Measurements from ENCODE around the gene ATOH8. TPM values are rescaled to one million over a fixed set of nuclear protein-coding genes. Genes with fewer than 3 reads are reported as not detected.

Gene ATOH8
- total and polyA plus RNA-seq, 9 donors, result 10.4 to 24.1 (median 18.8) TPM

- WGBS (ENCODE audit: insufficient coverage), result 44% methylated on average over 7 of the region's 15 CpGs
- no peak for DNase-seq
- Histone ChIP-seq H3K4me1 (ENCODE audit: control insufficient read depth, insufficient read depth, low read length) (peaks cover 7% of the 10 kb centered on the region), H3K27ac (ENCODE audit: low read length) (no peak overlapping the region), H3K36me3 (ENCODE audit: control insufficient read depth, insufficient read depth, low read length) (no peaks in the 10 kb centered on the region), H3K27me3 (ENCODE audit: control insufficient read depth, insufficient read depth, low read length) (peaks cover 4% of the 10 kb centered on the region), H3K9me3 (replicated peaks; ENCODE audit: control insufficient read depth, low read depth, low read length) (no peaks in the 10 kb centered on the region), H3K4me3 (ENCODE audit: low read length) (no peak overlapping the region)
Observed at GRCh38 chr2:85717308-85718008, 36.3 kb upstream of the ATOH8 start.

- DNase-seq, result no peak
- no peak overlapping the region for H3K4me3 ChIP-seq (ENCODE audit: low read length)
- no peaks in the 10 kb centered on the region for H3K9me3 ChIP-seq (replicated peaks; ENCODE audit: control insufficient read depth, low read depth, low read length)
- no peak overlapping the region for H3K27ac ChIP-seq (ENCODE audit: low read length)
- peaks cover 3% of the 10 kb centered on the region for H3K4me1 ChIP-seq (ENCODE audit: control insufficient read depth, insufficient read depth, low read length)
- no peaks in the 10 kb centered on the region for H3K36me3 ChIP-seq (ENCODE audit: control insufficient read depth, insufficient read depth, low read length)
- 58% methylated on average over 4 of the region's 7 CpGs for WGBS (ENCODE audit: insufficient coverage)
- peaks cover 4% of the 10 kb centered on the region for H3K27me3 ChIP-seq (ENCODE audit: control insufficient read depth, insufficient read depth, low read length)
Observed at GRCh38 chr2:85718009-85718391, 35.8 kb upstream of the ATOH8 start.

DNA sequence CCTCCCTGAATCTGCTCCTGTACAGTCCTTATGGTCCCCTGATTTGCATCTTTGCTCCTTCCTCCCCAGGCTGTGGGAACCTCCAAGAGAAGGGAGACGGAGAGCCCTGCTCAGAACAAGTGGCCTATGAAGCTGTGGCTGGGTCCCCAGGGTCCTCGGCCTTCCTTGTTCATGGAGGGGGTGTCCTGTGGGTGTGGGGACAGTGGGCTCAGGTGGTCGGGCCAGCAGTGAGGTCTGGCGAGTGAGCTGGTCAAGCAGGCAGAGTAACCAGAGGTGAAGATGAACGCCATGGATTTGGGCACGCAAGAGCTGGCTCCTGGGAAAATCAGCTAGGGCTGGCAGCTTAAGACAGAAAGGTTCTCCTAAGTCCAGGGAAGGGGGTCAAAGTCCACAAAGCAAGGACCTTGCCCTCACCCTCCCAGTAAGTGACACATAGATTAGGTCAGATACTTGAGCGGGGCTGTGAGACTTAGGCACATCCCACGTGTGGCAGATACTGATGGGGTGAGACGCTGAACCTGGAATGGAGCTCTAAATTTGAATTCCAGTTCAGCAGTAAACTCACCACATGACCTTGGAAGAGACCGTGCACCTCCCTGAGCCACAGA, 34.8 kb upstream of the ATOH8 start:
- no peaks in the 10 kb centered on the region for H3K4me1 ChIP-seq (ENCODE audit: control insufficient read depth, insufficient read depth, low read length)
- H3K27me3 ChIP-seq (ENCODE audit: control insufficient read depth, insufficient read depth, low read length), result peaks cover 4% of the 10 kb centered on the region
- H3K36me3 ChIP-seq (ENCODE audit: control insufficient read depth, insufficient read depth, low read length), result no peaks in the 10 kb centered on the region
- H3K4me3 ChIP-seq (ENCODE audit: low read length), result no peak overlapping the region
- no peak for DNase-seq
- no peak overlapping the region for H3K27ac ChIP-seq (ENCODE audit: low read length)
- no peaks in the 10 kb centered on the region for H3K9me3 ChIP-seq (replicated peaks; ENCODE audit: control insufficient read depth, low read depth, low read length)
- WGBS (ENCODE audit: insufficient coverage), result 84% methylated on average over 6 of the region's 10 CpGs

GRCh38 chr2:85719609-85720240, 34.1 kb upstream of the ATOH8 start:
- Histone ChIP-seq H3K4me1 (ENCODE audit: control insufficient read depth, insufficient read depth, low read length) (no peaks in the 10 kb centered on the region), H3K36me3 (ENCODE audit: control insufficient read depth, insufficient read depth, low read length) (no peaks in the 10 kb centered on the region), H3K27ac (ENCODE audit: low read length) (no peak overlapping the region), H3K27me3 (ENCODE audit: control insufficient read depth, insufficient read depth, low read length) (peaks cover 4% of the 10 kb centered on the region), H3K4me3 (ENCODE audit: low read length) (no peak overlapping the region), H3K9me3 (replicated peaks; ENCODE audit: control insufficient read depth, low read depth, low read length) (no peaks in the 10 kb centered on the region)
- 100% methylated on average over 3 of the region's 6 CpGs for WGBS (ENCODE audit: insufficient coverage)
- DNase-seq, result peak; percentile 15

DNA sequence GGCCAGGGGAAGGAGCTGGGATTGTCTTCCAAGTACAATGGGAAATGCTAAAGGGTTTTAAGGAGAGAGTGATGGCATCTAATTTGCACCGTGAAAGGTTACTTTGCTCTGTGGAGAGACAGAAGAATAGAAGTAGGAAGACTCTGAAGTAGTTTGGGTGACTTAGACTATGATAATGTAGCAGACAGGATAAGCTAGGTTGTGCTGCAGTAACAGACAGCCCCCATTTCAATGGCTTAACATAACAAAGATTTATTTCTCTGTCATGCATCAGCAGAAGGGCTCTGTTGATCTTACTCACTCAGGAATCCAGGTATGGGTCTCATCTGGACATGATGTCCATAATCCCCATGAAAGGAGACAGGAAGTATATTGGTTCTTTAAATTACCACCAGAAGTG, 33.3 kb upstream of the ATOH8 start:
- no peaks in the 10 kb centered on the region for H3K36me3 ChIP-seq (ENCODE audit: control insufficient read depth, insufficient read depth, low read length)
- no peak overlapping the region for H3K4me3 ChIP-seq (ENCODE audit: low read length)
- H3K27ac ChIP-seq (ENCODE audit: low read length), result no peak overlapping the region
- H3K27me3 ChIP-seq (ENCODE audit: control insufficient read depth, insufficient read depth, low read length), result peaks cover 4% of the 10 kb centered on the region
- no peak for DNase-seq
- WGBS (ENCODE audit: insufficient coverage), result 83% methylated on average over 1 of the region's 1 CpG
- H3K9me3 ChIP-seq (replicated peaks; ENCODE audit: control insufficient read depth, low read depth, low read length), result no peaks in the 10 kb centered on the region
- peaks cover 3% of the 10 kb centered on the region for H3K4me1 ChIP-seq (ENCODE audit: control insufficient read depth, insufficient read depth, low read length)

- DNase-seq, result no peak
- Histone ChIP-seq H3K27ac (ENCODE audit: low read length) (no peak overlapping the region), H3K27me3 (ENCODE audit: control insufficient read depth, insufficient read depth, low read length) (peaks cover 2% of the 10 kb centered on the region), H3K9me3 (replicated peaks; ENCODE audit: control insufficient read depth, low read depth, low read length) (no peaks in the 10 kb centered on the region), H3K4me1 (ENCODE audit: control insufficient read depth, insufficient read depth, low read length) (peaks cover 3% of the 10 kb centered on the region), H3K4me3 (ENCODE audit: low read length) (no peak overlapping the region), H3K36me3 (ENCODE audit: control insufficient read depth, insufficient read depth, low read length) (no peaks in the 10 kb centered on the region)
- 82% methylated on average over 4 of the region's 4 CpGs for WGBS (ENCODE audit: insufficient coverage)
Observed at GRCh38 chr2:85721641-85722040, 32.1 kb upstream of the ATOH8 start.

- no peaks in the 10 kb centered on the region for H3K9me3 ChIP-seq (replicated peaks; ENCODE audit: control insufficient read depth, low read depth, low read length)
- H3K27ac ChIP-seq (ENCODE audit: low read length), result no peak overlapping the region
- H3K4me1 ChIP-seq (ENCODE audit: control insufficient read depth, insufficient read depth, low read length), result peaks cover 3% of the 10 kb centered on the region
- H3K4me3 ChIP-seq (ENCODE audit: low read length), result no peak overlapping the region
- DNase-seq, result no peak
- 83% methylated on average over 5 of the region's 6 CpGs for WGBS (ENCODE audit: insufficient coverage)
- no peaks in the 10 kb centered on the region for H3K36me3 ChIP-seq (ENCODE audit: control insufficient read depth, insufficient read depth, low read length)
- H3K27me3 ChIP-seq (ENCODE audit: control insufficient read depth, insufficient read depth, low read length), result peaks cover 2% of the 10 kb centered on the region
Observed at GRCh38 chr2:85722519-85722918, 31.3 kb upstream of the ATOH8 start.

DNA sequence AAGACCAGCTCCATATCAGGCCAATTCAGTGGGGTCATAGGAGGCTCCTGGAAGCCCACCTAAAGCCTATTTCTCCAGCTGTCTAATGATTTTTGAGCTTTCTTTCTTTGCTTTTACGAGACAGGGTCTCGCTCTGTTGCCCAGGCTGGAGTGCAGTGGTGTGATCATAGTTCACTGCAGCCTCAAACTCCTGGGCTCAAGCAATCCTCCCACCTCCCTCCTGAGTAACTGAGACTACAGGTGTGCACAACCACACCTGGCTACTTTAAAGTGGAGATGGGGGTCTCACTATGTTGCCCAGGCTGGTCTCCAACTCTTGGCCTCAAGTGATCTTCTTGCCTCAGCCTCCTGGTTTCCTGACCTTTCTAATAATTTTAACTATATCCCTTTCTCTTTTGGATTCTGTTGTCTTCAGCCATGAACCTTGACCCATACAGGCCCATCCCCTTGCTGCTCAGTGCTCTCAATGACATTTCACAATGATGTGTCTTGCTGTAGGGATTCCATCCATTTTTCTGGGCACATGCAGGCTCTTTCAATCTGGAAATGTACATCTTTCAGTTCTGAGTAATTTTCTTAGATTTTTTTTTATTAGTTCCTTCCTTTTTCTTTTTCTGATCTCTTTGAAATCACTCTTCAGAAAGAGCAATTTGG, 30.0 kb upstream of the ATOH8 start:
- Histone ChIP-seq H3K9me3 (replicated peaks; ENCODE audit: control insufficient read depth, low read depth, low read length) (no peaks in the 10 kb centered on the region), H3K27ac (ENCODE audit: low read length) (no peak overlapping the region), H3K4me1 (ENCODE audit: control insufficient read depth, insufficient read depth, low read length) (peaks cover 7% of the 10 kb centered on the region), H3K36me3 (ENCODE audit: control insufficient read depth, insufficient read depth, low read length) (no peaks in the 10 kb centered on the region), H3K4me3 (ENCODE audit: low read length) (no peak overlapping the region), H3K27me3 (ENCODE audit: control insufficient read depth, insufficient read depth, low read length) (peaks cover 11% of the 10 kb centered on the region)
- WGBS (ENCODE audit: insufficient coverage), result no CpG with 5 or more reads among the region's 2 CpGs
- no peak for DNase-seq

- DNase-seq, result no peak
- peaks cover 18% of the 10 kb centered on the region for H3K27me3 ChIP-seq (ENCODE audit: control insufficient read depth, insufficient read depth, low read length)
- WGBS (ENCODE audit: insufficient coverage), result 40% methylated on average over 2 of the region's 5 CpGs
- H3K27ac ChIP-seq (ENCODE audit: low read length), result no peak overlapping the region
- H3K4me1 ChIP-seq (ENCODE audit: control insufficient read depth, insufficient read depth, low read length), result peaks cover 15% of the 10 kb centered on the region
- H3K36me3 ChIP-seq (ENCODE audit: control insufficient read depth, insufficient read depth, low read length), result no peaks in the 10 kb centered on the region
- H3K4me3 ChIP-seq (ENCODE audit: low read length), result no peak overlapping the region
- no peaks in the 10 kb centered on the region for H3K9me3 ChIP-seq (replicated peaks; ENCODE audit: control insufficient read depth, low read depth, low read length)
Observed at GRCh38 chr2:85724731-85725181, 29.0 kb upstream of the ATOH8 start.

DNA sequence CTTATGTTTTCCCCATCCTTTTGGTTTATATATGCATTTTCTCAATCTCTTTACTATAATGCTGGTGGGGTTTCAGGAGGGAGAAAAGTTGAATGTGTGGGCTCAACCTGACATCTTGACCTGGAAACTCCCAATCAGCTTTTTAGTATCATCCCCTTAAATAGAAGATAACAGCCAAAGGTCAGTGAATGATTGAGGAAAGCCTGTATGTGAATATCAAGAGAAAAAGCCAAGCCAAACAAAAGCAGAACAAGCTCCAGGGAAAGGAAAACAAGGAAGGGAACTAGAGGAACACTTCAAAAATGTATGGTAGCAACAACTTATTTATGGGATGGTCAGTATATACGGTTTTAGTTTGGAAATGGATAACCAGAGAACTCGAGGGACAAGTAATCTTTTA, 28.3 kb upstream of the ATOH8 start:
- H3K27ac ChIP-seq (ENCODE audit: low read length), result no peak overlapping the region
- peaks cover 21% of the 10 kb centered on the region for H3K4me1 ChIP-seq (ENCODE audit: control insufficient read depth, insufficient read depth, low read length)
- no peaks in the 10 kb centered on the region for H3K36me3 ChIP-seq (ENCODE audit: control insufficient read depth, insufficient read depth, low read length)
- H3K4me3 ChIP-seq (ENCODE audit: low read length), result no peak overlapping the region
- peaks cover 21% of the 10 kb centered on the region for H3K27me3 ChIP-seq (ENCODE audit: control insufficient read depth, insufficient read depth, low read length)
- no CpG with 5 or more reads among the region's 2 CpGs for WGBS (ENCODE audit: insufficient coverage)
- H3K9me3 ChIP-seq (replicated peaks; ENCODE audit: control insufficient read depth, low read depth, low read length), result no peaks in the 10 kb centered on the region
- no peak for DNase-seq
